ENCODE measurements around the gene SMARCD3.
A peak's percentile ranks its signal among the peaks of the same experiment; 100 is the strongest.

The SMARCD3 gene

GRCh38 chr7:151247611-151248345 is 716 bp downstream of the SMARCD3 start:
- no peak for DNase-seq (ENCODE audit: low spot score)

- no peak for DNase-seq (ENCODE audit: low spot score)
These were observed 1.5 kb downstream of the SMARCD3 start for GRCh38 chr7:151246851-151247580.

GRCh38 chr7:151246102-151246850 is 2.2 kb downstream of the SMARCD3 start:
- DNase-seq (ENCODE audit: low spot score): no peak

- DNase-seq (ENCODE audit: low spot score): peak; percentile 42
These were observed 3.0 kb downstream of the SMARCD3 start for GRCh38 chr7:151245360-151246101.

- DNase-seq (ENCODE audit: low spot score): no peak
These were observed 3.6 kb downstream of the SMARCD3 start for GRCh38 chr7:151244841-151245346.

- peak; percentile 51 for DNase-seq (ENCODE audit: low spot score)
These were observed 4.2 kb downstream of the SMARCD3 start for GRCh38 chr7:151244196-151244840.

GRCh38 chr7:151243408-151244195 is 4.9 kb downstream of the SMARCD3 start:
- DNase-seq (ENCODE audit: low spot score): peak; percentile 56

- DNase-seq (ENCODE audit: low spot score): no peak
These were observed 5.5 kb downstream of the SMARCD3 start for GRCh38 chr7:151243045-151243349.

GRCh38 chr7:151242159-151243044 is 6.1 kb downstream of the SMARCD3 start:
- no peak for DNase-seq (ENCODE audit: low spot score)

GRCh38 chr7:151241755-151242096 is 6.8 kb downstream of the SMARCD3 start:
- DNase-seq (ENCODE audit: low spot score): no peak

- DNase-seq (ENCODE audit: low spot score): no peak
These were observed 7.3 kb downstream of the SMARCD3 start for GRCh38 chr7:151240942-151241754.

- DNase-seq (ENCODE audit: low spot score): no peak
These were observed 8.0 kb downstream of the SMARCD3 start for GRCh38 chr7:151240536-151240935.

GRCh38 chr7:151239837-151240459 is 8.5 kb downstream of the SMARCD3 start:
- no peak for DNase-seq (ENCODE audit: low spot score)

- DNase-seq (ENCODE audit: low spot score): no peak
These were observed 9.3 kb downstream of the SMARCD3 start for GRCh38 chr7:151238924-151239836.

- no peak for DNase-seq (ENCODE audit: low spot score)
These were observed 10.2 kb downstream of the SMARCD3 start for GRCh38 chr7:151238190-151238810.

GRCh38 chr7:151237244-151238189 is 11.0 kb downstream of the SMARCD3 start:
- no peak for DNase-seq (ENCODE audit: low spot score)
